Measurements from ENCODE around the gene PRKN.

Gene PRKN

GRCh38 chr6:161676586-161676985, 1051.0 kb downstream of the PRKN start:
- DNase-seq = no peak

- DNase-seq = no peak
These were observed 1052.5 kb downstream of the PRKN start for GRCh38 chr6:161674930-161675682.

- no peak for DNase-seq
These were observed 1054.5 kb downstream of the PRKN start for GRCh38 chr6:161673026-161673425.

GRCh38 chr6:161671117-161671516, 1056.4 kb downstream of the PRKN start:
- no peak for DNase-seq

- DNase-seq = no peak
These were observed 1058.9 kb downstream of the PRKN start for GRCh38 chr6:161668665-161669064.

- DNase-seq = no peak
These were observed 1059.6 kb downstream of the PRKN start for GRCh38 chr6:161667957-161668356.

- no peak for DNase-seq
These were observed 1063.9 kb downstream of the PRKN start for GRCh38 chr6:161663682-161664081.

- DNase-seq = no peak
These were observed 1066.6 kb downstream of the PRKN start for GRCh38 chr6:161660666-161661571.

- DNase-seq = no peak
These were observed 1069.4 kb downstream of the PRKN start for GRCh38 chr6:161658211-161658610.

- no peak for DNase-seq
These were observed 1073.4 kb downstream of the PRKN start for GRCh38 chr6:161654209-161654608.

- DNase-seq = no peak
These were observed 1075.6 kb downstream of the PRKN start for GRCh38 chr6:161651949-161652348.

GRCh38 chr6:161649841-161650240, 1077.7 kb downstream of the PRKN start:
- no peak for DNase-seq

- no peak for DNase-seq
These were observed 1078.5 kb downstream of the PRKN start for GRCh38 chr6:161649068-161649467.

GRCh38 chr6:161647234-161647633, 1080.3 kb downstream of the PRKN start:
- no peak for DNase-seq

GRCh38 chr6:161644521-161644920, 1083.0 kb downstream of the PRKN start:
- no peak for DNase-seq

- DNase-seq = no peak
These were observed 1086.4 kb downstream of the PRKN start for GRCh38 chr6:161641175-161641574.

GRCh38 chr6:161639772-161640171, 1087.8 kb downstream of the PRKN start:
- DNase-seq = no peak

GRCh38 chr6:161637658-161638057, 1089.9 kb downstream of the PRKN start:
- no peak for DNase-seq

GRCh38 chr6:161636882-161637430, 1090.6 kb downstream of the PRKN start:
- DNase-seq = no peak

- DNase-seq = no peak
These were observed 1091.6 kb downstream of the PRKN start for GRCh38 chr6:161635975-161636374.

GRCh38 chr6:161634916-161635315, 1092.7 kb downstream of the PRKN start:
- no peak for DNase-seq

- DNase-seq = no peak
These were observed 1095.8 kb downstream of the PRKN start for GRCh38 chr6:161631676-161632194.

GRCh38 chr6:161630674-161631073, 1096.9 kb downstream of the PRKN start:
- DNase-seq = no peak

Measured in right forelimb (tissue), 1 donor.